ENCODE results near the gene NUMB. TPM values are rescaled to one million over a fixed set of nuclear protein-coding genes. Genes with fewer than 3 reads are reported as not detected.

Gene NUMB
- total RNA-seq, 2 donors from 2014 or later = 43.8 to 45.2 TPM

- intact Hi-C loops (cut with DNase I) = no loop called here
- WGBS, 2 donors = 83 to 86% methylated on average over 19 of the region's 19 CpGs
- peaks cover 38% of the 10 kb centered on the region for H3K4me1 ChIP-seq
- H3K27me3 ChIP-seq = peaks cover 0 to 18% of the 10 kb centered on the region in 2 donors
- ATAC-seq (no peak), DNase-seq (no peak)
- H3K4me3 ChIP-seq = no peak overlapping the region
- H3K27ac ChIP-seq = no peak overlapping the region
- TF ChIP-seq CTCF (IDR thresholded peaks at IDR 0.05) = no peak
- no peak for TF ChIP-seq POLR2A (IDR thresholded peaks at IDR 0.05)
- H3K36me3 ChIP-seq (replicated peaks in 1 of 2; ENCODE audit: insufficient read depth in 1 of 2, low read depth in 2 of 2) = no peaks in the 10 kb centered on the region
- no peaks in the 10 kb centered on the region for H3K9me3 ChIP-seq
These were observed 216.7 kb downstream of the NUMB start for GRCh38 chr14:73241481-73242165.

- Histone ChIP-seq H3K27ac (no peak overlapping the region), H3K4me3 (no peak overlapping the region), H3K27me3 (peaks cover 0 to 18% of the 10 kb centered on the region in 2 donors), H3K36me3 (replicated peaks in 1 of 2; ENCODE audit: insufficient read depth in 1 of 2, low read depth in 2 of 2) (no peaks in the 10 kb centered on the region), H3K9me3 (no peaks in the 10 kb centered on the region), H3K4me1 (peaks cover 34% of the 10 kb centered on the region)
- no peak for TF ChIP-seq CTCF (IDR thresholded peaks at IDR 0.05)
- peak in 2 of 4 donors; percentile 10 to 33 for DNase-seq
- WGBS, 2 donors = 64 to 65% methylated on average over 7 to 10 of the region's 10 CpGs
- no peak for ATAC-seq
- intact Hi-C loops (cut with DNase I) = no loop called here
These were observed 217.4 kb downstream of the NUMB start for GRCh38 chr14:73240816-73241480.

GRCh38 chr14:73239393-73240241 lies 218.7 kb downstream of the NUMB start:
- intact Hi-C loops (cut with DNase I) = no loop called here
- H3K9me3 ChIP-seq = no peaks in the 10 kb centered on the region
- no peak overlapping the region for H3K27ac ChIP-seq
- 2 to 14% methylated on average over 12 to 35 of the region's 48 CpGs for WGBS, 2 donors
- H3K4me1 ChIP-seq = peaks cover 29% of the 10 kb centered on the region
- peak; percentile 19 for ATAC-seq
- H3K4me3 ChIP-seq = peak overlapping the region in 1 of 2 donors; percentile 8
- DNase-seq = peak; percentile 9 to 59 (median 46)
- TF ChIP-seq POLR2A (IDR thresholded peaks at IDR 0.05) = no peak
- no peak for TF ChIP-seq CTCF (IDR thresholded peaks at IDR 0.05)
- H3K36me3 ChIP-seq (replicated peaks in 1 of 2; ENCODE audit: insufficient read depth in 1 of 2, low read depth in 2 of 2) = no peaks in the 10 kb centered on the region
- peaks cover 0 to 18% of the 10 kb centered on the region in 2 donors for H3K27me3 ChIP-seq

- ATAC-seq = no peak
- no peak overlapping the region for H3K27ac ChIP-seq
- no peak overlapping the region for H3K4me3 ChIP-seq
- H3K9me3 ChIP-seq = no peaks in the 10 kb centered on the region
- TF ChIP-seq POLR2A (IDR thresholded peaks at IDR 0.05) (no peak), CTCF (IDR thresholded peaks at IDR 0.05) (no peak)
- intact Hi-C loops (cut with DNase I) = no loop called here
- 82 to 86% methylated on average over 11 of the region's 11 CpGs for WGBS, 2 donors
- peaks cover 29% of the 10 kb centered on the region for H3K4me1 ChIP-seq
- no peak for DNase-seq
- no peaks in the 10 kb centered on the region for H3K36me3 ChIP-seq (replicated peaks in 1 of 2; ENCODE audit: insufficient read depth in 1 of 2, low read depth in 2 of 2)
- H3K27me3 ChIP-seq = peaks cover 0 to 18% of the 10 kb centered on the region in 2 donors
These were observed 219.4 kb downstream of the NUMB start for GRCh38 chr14:73238941-73239340.
